Bronchial epithelial cell (primary cell): ENCODE data around the gene CCDC88C. TPM values are rescaled to one million over a fixed set of nuclear protein-coding genes. Genes with fewer than 3 reads are reported as not detected.
A peak's percentile ranks its signal among the peaks of the same experiment; 100 is the strongest.

Experiments
- DNase-seq: peaks from one replicate; pipeline ENCODE4 v3.0.0-alpha.2; 2010; ENCODE audit warnings: low read depth
- FAIRE-seq: peaks from 2 replicates; lab custom pipeline; 2011; peaks lifted over from hg19 to GRCh38; lab: Jason Lieb, UNC
- H3K27me3 ChIP-seq: 2 replicates; pipeline ENCODE4 v1.5.1; 2011; ENCODE audit warnings: low read length; ENCODE audit not compliant: control insufficient read depth, insufficient read depth
- H3K36me3 ChIP-seq: 2 replicates; pipeline ENCODE4 v1.5.1; 2011; ENCODE audit warnings: low read length; ENCODE audit not compliant: control insufficient read depth, insufficient read depth
- H3K4me3 ChIP-seq: 2 replicates; pipeline ENCODE4 v1.5.1; 2011; ENCODE audit warnings: mild to moderate bottlenecking, low read depth, low read length, control low read depth
- total RNA-seq: library from RNA; depleted of rRNA; stranded (reverse); fragments of >200 nt; gene quantifications from 2 replicates; pipeline ENCODE4 v1.2.1, GENCODE V29; 2014
- TF ChIP-seq, protein P1 (sequence below): IDR thresholded peaks from 2 replicates; pipeline ENCODE4 v1.5.1; 2011; ENCODE audit warnings: mild to moderate bottlenecking, moderate library complexity, low read length, control low read depth, inconsistent platforms; ENCODE audit not compliant: insufficient read depth, severe bottlenecking

CCDC88C gene
- total RNA-seq, 1 donor from 2014 or later: 21.3 TPM

DNA sequence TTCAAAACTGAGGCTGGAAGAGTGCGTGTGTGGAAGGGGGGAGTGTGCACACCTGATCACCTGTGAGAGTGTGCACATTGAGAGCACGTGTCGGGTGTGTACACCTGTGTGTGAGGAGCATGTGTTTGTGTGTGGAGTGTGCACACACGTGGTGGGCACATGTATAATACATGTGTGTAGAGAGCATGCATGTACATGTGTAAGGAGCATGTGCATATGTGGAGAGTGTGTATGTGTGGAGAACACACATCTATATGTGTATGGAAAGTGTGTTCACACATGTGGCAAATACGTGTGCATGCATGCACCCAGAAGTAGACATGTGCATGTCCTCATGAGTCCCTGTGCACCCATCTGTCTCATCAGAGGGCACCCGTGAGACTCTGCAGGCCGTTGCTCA, 110.0 kb downstream of the CCDC88C start:
- TF ChIP-seq, protein P1, sequence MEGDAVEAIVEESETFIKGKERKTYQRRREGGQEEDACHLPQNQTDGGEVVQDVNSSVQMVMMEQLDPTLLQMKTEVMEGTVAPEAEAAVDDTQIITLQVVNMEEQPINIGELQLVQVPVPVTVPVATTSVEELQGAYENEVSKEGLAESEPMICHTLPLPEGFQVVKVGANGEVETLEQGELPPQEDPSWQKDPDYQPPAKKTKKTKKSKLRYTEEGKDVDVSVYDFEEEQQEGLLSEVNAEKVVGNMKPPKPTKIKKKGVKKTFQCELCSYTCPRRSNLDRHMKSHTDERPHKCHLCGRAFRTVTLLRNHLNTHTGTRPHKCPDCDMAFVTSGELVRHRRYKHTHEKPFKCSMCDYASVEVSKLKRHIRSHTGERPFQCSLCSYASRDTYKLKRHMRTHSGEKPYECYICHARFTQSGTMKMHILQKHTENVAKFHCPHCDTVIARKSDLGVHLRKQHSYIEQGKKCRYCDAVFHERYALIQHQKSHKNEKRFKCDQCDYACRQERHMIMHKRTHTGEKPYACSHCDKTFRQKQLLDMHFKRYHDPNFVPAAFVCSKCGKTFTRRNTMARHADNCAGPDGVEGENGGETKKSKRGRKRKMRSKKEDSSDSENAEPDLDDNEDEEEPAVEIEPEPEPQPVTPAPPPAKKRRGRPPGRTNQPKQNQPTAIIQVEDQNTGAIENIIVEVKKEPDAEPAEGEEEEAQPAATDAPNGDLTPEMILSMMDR: no peak
- Histone ChIP-seq H3K4me3 (no peak overlapping the region), H3K36me3 (peaks cover 20% of the 10 kb centered on the region), H3K27me3 (no peaks in the 10 kb centered on the region)
- peak; percentile 94 for FAIRE-seq
- DNase-seq: no peak

- Histone ChIP-seq H3K4me3 (no peak overlapping the region), H3K36me3 (peaks cover 20% of the 10 kb centered on the region), H3K27me3 (no peaks in the 10 kb centered on the region)
- DNase-seq (no peak), FAIRE-seq (no peak)
- TF ChIP-seq, protein P1: no peak
These were observed 110.6 kb downstream of the CCDC88C start for GRCh38 chr14:91307046-91307445.

DNA sequence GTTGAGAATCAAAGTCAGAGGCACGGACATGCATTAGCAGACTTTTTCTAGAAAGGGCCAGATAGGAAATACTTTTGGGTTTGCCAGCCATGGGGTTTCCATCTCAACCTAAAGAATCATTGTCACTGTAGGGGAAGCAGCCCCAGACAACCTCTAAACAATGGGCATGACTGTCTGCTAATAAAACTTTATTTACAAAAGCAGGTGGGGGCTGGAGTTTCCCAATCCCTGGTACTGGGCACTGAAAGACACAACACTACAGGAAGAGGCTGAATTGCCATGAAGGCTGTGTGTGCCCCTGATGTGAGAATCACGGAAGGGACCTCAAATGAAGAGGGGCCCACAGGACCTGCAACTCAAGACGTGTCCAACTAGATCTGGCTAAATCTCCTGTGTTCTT, 111.1 kb downstream of the CCDC88C start:
- H3K36me3 ChIP-seq: peaks cover 20% of the 10 kb centered on the region
- no peak overlapping the region for H3K4me3 ChIP-seq
- DNase-seq (no peak), FAIRE-seq (no peak)
- H3K27me3 ChIP-seq: no peaks in the 10 kb centered on the region
- TF ChIP-seq, protein P1: no peak

GRCh38 chr14:91305650-91306431, 111.8 kb downstream of the CCDC88C start:
- Histone ChIP-seq H3K27me3 (no peaks in the 10 kb centered on the region), H3K4me3 (no peak overlapping the region), H3K36me3 (peaks cover 16% of the 10 kb centered on the region)
- TF ChIP-seq, protein P1: no peak
- no peak for DNase-seq
- no peak for FAIRE-seq

DNA sequence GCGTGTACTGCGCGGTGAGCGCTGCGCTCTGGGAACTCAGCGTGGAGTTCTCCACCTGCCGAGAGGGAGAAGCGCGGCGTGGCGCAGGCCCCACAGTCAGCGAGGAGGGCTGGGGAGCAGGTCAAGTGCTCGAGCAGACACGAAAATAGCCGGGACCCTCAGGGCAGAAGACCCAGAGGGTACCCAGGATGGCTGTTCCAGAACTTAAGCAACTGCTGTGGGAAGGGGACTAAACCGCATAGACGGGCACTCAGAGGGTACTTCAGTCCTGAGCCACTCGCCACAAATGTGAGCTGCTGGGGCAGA, 113.7 kb downstream of the CCDC88C start:
- no peak for DNase-seq
- Histone ChIP-seq H3K36me3 (peaks cover 16% of the 10 kb centered on the region), H3K27me3 (no peaks in the 10 kb centered on the region), H3K4me3 (no peak overlapping the region)
- FAIRE-seq: no peak
- TF ChIP-seq, protein P1: no peak
